Measurements from ENCODE around the gene CT47B1. TPM values are rescaled to one million over a fixed set of nuclear protein-coding genes. Genes with fewer than 3 reads are reported as not detected.
"Not testable (repeated sequence)": the region's sequence is repeated elsewhere in the genome, so short reads cannot be mapped to it uniquely, and the experiment has no call there.

Gene CT47B1
- total RNA-seq (not detected in 2 replicates), polyA plus RNA-seq (not detected in 2 replicates), polyA minus RNA-seq (not detected in 2 replicates), Bru-seq, nascent RNA (not detected), BruChase-seq, experiment 1, labeled RNA remaining after a 6-hour chase (not detected), BruChase-seq, experiment 2, labeled RNA remaining after a 2-hour chase (not detected)
- polyA plus RNA-seq (2011; cell fraction: cytosol; rRNA removed) = not detected in 2 replicates
- polyA plus RNA-seq (2011; cell fraction: nucleus; rRNA removed) = not detected in 2 replicates
- polyA plus RNA-seq (2012) = not detected in 2 replicates
- not detected for polyA minus RNA-seq (2011; cell fraction: cytosol; rRNA and poly(A)+ RNA removed)
- not detected in 2 replicates for polyA minus RNA-seq (2011; cell fraction: nucleus; rRNA and poly(A)+ RNA removed)
- long read RNA-seq = 0 reads

DNA sequence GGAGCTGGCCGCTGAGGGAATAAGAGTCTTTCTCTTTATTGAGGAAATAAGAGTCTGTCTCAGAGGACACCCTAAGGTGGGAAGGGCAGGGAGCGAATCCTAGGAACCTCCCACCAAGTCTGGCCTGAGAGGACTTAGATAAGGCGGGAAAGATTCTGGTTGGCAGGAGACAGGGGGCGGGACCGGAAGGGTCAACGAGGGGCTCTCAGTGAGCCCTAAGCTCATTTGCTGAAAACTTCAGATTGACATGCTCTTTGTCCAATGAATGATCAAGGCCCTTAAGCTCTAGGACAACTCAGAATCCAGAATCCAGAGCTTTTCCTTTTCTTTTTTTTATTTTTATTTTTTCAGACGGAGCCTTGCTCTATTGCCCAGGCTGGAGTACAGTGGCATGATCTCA, at the start of gene CT47B1:
TSS of gene CT47B1 (minus strand) at position 101 of the 400 bp plus-strand sequence. CDS start 196 bp downstream, outside the sequence.
- POLR2A ChIA-PET; H3K27me3 ChIP-seq (ENCODE audit: control insufficient read depth in 2 of 2, insufficient read depth in 2 of 2, low read length in 2 of 2); H3K4me3 ChIP-seq (replicated peaks in 1 of 3; ENCODE audit: insufficient read depth in 1 of 3, low read depth in 1 of 3, low read length in 3 of 3); H2AFZ ChIP-seq (ENCODE audit: low read depth, low read length); H4K20me1 ChIP-seq (replicated peaks; ENCODE audit: control insufficient read depth, extremely low read depth, insufficient read depth, low read length); FAIRE-seq; CTCF ChIA-PET; H3K36me3 ChIP-seq (ENCODE audit: control insufficient read depth in 2 of 2, extremely low read depth in 1 of 2, insufficient read depth in 2 of 2, low read length in 2 of 2); dilution Hi-C loops (cut with MboI; ENCODE audit: extremely low pct_ligation_motif_present, low sequenced_read_pairs); DNase-seq (ENCODE audit: low read depth, low spot score); H3K4me2 ChIP-seq (ENCODE audit: insufficient read depth, low read length); H3K9me3 ChIP-seq (replicated peaks; ENCODE audit: control insufficient read depth, insufficient read depth, low read length); H3K9ac ChIP-seq (replicated peaks; ENCODE audit: extremely low read depth, insufficient read depth, low read length); BruUV-seq (replicated peaks); H3K79me2 ChIP-seq (ENCODE audit: control insufficient read depth, insufficient read depth, low read length); H3K4me1 ChIP-seq (ENCODE audit: control insufficient read depth, extremely low read depth, insufficient read depth, low read length); H3K9me1 ChIP-seq (replicated peaks; ENCODE audit: control insufficient read depth, extremely low read depth, insufficient read depth, low read length); H3K27ac ChIP-seq (ENCODE audit: insufficient read depth, low read depth, low read length); intact Hi-C loops (cut with micrococcal nuclease): not testable (repeated sequence)

DNA sequence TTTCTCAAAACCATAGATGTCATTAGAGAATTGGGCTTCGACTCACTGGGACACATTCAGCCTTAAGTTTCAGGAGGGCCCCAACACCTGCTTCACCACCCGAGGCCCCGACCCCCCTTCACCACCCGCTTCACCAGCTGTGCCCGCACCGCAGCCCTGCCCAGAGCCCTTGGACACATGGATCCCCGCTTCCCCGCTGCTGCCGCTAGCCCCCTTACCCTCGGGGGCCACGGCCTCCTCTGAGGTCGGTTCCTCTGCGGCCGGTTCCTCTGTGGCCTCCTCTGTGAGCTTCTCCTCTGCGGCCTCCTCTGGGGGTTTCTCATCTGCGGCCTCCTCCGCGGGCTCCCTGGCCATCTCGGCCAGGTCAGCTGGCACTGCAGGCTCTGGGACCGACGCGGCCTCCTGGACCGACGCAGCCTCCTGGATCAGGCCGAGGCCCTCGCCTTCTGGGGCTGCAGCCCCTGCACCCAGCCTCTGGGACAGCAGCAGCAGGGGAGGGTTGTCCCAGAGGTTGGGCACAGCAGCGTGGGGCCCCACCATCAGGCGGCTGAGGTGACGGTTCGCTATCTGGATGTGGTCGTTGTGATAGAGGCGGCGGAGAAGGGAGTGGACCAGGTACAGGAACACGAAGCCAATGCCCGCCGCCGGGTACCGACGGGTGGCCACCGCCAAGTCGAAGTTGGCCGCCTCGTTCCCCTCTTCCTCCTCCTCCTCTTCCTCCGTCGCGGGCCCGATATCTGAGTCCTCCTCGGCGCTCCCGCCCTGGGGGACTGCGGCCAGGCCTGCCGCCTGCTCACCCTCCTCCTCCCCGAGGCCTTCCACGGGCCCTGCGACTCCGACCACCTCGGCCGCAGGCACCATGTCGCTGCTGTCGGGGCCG, 748 bp downstream of the CT47B1 start:
- Histone ChIP-seq H3K36me3 (ENCODE audit: control insufficient read depth in 2 of 2, extremely low read depth in 1 of 2, insufficient read depth in 2 of 2, low read length in 2 of 2) (no peaks in the 10 kb centered on the region), H4K20me1 (replicated peaks; ENCODE audit: control insufficient read depth, extremely low read depth, insufficient read depth, low read length) (no peaks in the 10 kb centered on the region), H3K9me1 (replicated peaks; ENCODE audit: control insufficient read depth, extremely low read depth, insufficient read depth, low read length) (no peaks in the 10 kb centered on the region), H3K4me1 (ENCODE audit: control insufficient read depth, extremely low read depth, insufficient read depth, low read length) (no peaks in the 10 kb centered on the region), H3K79me2 (ENCODE audit: control insufficient read depth, insufficient read depth, low read length) (no peaks in the 10 kb centered on the region), H3K9ac (replicated peaks; ENCODE audit: extremely low read depth, insufficient read depth, low read length) (no peak overlapping the region), H3K9me3 (replicated peaks; ENCODE audit: control insufficient read depth, insufficient read depth, low read length) (no peaks in the 10 kb centered on the region), H3K4me2 (ENCODE audit: insufficient read depth, low read length) (no peak overlapping the region), H3K27ac (ENCODE audit: insufficient read depth, low read depth, low read length) (no peak overlapping the region), H2AFZ (ENCODE audit: low read depth, low read length) (no peak overlapping the region), H3K27me3 (ENCODE audit: control insufficient read depth in 2 of 2, insufficient read depth in 2 of 2, low read length in 2 of 2) (no peaks in the 10 kb centered on the region), H3K4me3 (replicated peaks in 1 of 3; ENCODE audit: insufficient read depth in 1 of 3, low read depth in 1 of 3, low read length in 3 of 3) (no peak overlapping the region)
- intact Hi-C loops (cut with micrococcal nuclease) (no loop called here), dilution Hi-C loops (cut with MboI; ENCODE audit: extremely low pct_ligation_motif_present, low sequenced_read_pairs) (no loop called here)
- no TSS peak for BruUV-seq (replicated peaks)
- DNase-seq (ENCODE audit: low read depth, low spot score) (no peak), FAIRE-seq (no peak)
- ChIA-PET POLR2A (no interaction called here), CTCF (no interaction called here)
- TF ChIP-seq POLR2A (IDR thresholded peaks at IDR 0.05; ENCODE audit: low read depth, low read length) (no peak), GATA2 (IDR thresholded peaks at IDR 0.05; ENCODE audit: insufficient read depth, insufficient read length, low read depth, low read length) (no peak), MYC (IDR thresholded peaks at IDR 0.05; ENCODE audit: low read depth, low read length) (no peak), EZH2 (IDR thresholded peaks at IDR 0.05; ENCODE audit: borderline replicate concordance, low read depth, low read length, severe bottlenecking) (no peak), FOS (IDR thresholded peaks at IDR 0.05; ENCODE audit: borderline replicate concordance, insufficient read depth, low read length) (no peak)
- TF ChIP-seq, protein P1, sequence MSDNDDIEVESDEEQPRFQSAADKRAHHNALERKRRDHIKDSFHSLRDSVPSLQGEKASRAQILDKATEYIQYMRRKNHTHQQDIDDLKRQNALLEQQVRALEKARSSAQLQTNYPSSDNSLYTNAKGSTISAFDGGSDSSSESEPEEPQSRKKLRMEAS (IDR thresholded peaks at IDR 0.05; ENCODE audit: insufficient read depth, insufficient read length) = no peak
